ENCODE results near the gene DOLPP1. TPM values are rescaled to one million over a fixed set of nuclear protein-coding genes. Genes with fewer than 3 reads are reported as not detected.

The DOLPP1 gene
- total and polyA plus RNA-seq, 2 of the 13 experiments (the other 11 are each of a cell fraction or from before 2014, with no cell fraction given) = 21.0 to 34.1 TPM

DNA sequence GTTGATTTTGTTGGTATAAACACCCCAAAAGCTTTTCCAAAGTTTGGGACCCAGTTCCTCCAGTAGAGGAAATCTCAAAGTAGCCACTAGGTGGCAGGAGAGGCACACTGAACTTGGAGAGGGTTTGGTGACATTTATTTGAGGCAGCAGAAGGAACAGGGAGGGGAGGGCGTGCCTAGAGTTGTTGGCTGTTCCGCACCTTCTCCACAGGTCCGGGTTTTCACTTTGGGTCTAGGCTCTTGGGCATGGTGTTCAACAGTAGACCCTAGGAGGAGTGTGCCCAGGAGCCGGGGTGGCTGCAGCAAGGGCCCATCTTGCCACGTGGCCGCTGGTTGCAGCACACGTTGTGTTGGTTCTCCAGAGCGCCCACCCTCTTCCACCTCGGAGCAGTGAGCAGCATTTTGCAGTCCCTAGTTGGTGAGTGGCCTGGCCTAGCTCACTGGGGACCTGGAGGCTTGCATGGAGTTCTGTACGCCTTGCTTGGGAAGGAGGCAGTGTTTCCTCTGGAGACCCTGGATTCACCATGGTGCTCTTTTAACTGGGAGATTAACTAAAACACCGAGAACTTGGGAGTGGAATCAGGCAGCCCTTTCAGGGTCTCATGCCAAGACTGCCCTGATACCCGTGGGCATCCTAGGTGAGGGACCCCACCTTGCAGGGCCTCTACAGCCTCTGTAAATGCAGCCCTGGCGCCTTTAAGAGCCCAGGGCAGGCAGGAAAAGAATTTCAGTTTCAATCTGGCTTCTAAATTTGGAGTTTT lies 58.5 kb downstream of the DOLPP1 start (continued):
- TF ChIP-seq, protein P1, sequence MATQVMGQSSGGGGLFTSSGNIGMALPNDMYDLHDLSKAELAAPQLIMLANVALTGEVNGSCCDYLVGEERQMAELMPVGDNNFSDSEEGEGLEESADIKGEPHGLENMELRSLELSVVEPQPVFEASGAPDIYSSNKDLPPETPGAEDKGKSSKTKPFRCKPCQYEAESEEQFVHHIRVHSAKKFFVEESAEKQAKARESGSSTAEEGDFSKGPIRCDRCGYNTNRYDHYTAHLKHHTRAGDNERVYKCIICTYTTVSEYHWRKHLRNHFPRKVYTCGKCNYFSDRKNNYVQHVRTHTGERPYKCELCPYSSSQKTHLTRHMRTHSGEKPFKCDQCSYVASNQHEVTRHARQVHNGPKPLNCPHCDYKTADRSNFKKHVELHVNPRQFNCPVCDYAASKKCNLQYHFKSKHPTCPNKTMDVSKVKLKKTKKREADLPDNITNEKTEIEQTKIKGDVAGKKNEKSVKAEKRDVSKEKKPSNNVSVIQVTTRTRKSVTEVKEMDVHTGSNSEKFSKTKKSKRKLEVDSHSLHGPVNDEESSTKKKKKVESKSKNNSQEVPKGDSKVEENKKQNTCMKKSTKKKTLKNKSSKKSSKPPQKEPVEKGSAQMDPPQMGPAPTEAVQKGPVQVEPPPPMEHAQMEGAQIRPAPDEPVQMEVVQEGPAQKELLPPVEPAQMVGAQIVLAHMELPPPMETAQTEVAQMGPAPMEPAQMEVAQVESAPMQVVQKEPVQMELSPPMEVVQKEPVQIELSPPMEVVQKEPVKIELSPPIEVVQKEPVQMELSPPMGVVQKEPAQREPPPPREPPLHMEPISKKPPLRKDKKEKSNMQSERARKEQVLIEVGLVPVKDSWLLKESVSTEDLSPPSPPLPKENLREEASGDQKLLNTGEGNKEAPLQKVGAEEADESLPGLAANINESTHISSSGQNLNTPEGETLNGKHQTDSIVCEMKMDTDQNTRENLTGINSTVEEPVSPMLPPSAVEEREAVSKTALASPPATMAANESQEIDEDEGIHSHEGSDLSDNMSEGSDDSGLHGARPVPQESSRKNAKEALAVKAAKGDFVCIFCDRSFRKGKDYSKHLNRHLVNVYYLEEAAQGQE (IDR thresholded peaks at IDR 0.05; ENCODE audit: borderline replicate concordance in 1 of 2, low read depth in 1 of 2, low read length in 2 of 2) = no peak
- TF ChIP-seq TRIM24 (CRISPR knock-in tag; IDR thresholded peaks at IDR 0.05) (no peak), BORCS8-MEF2B (CRISPR knock-in tag; IDR thresholded peaks at IDR 0.05) (peak; percentile 34; the same call in 1 of the 2 replicates), ESRRA (CRISPR knock-in tag; IDR thresholded peaks at IDR 0.05; ENCODE audit: low read depth) (no peak), SYNCRIP (IDR thresholded peaks at IDR 0.05; ENCODE audit: insufficient read depth, low read depth, low read length) (no peak), ZNF615 (CRISPR knock-in tag; IDR thresholded peaks at IDR 0.05; ENCODE audit: borderline replicate concordance) (0 out of 2 replicates have a peak, but pooled peaks have one; percentile 49), KLF13 (CRISPR knock-in tag; IDR thresholded peaks at IDR 0.05) (0 out of 2 replicates have a peak, but pooled peaks have one; percentile 45), ZNF3 (CRISPR knock-in tag; IDR thresholded peaks at IDR 0.05) (no peak), AGO1 (IDR thresholded peaks at IDR 0.05; ENCODE audit: low read depth, low read length, poor library complexity, severe bottlenecking) (no peak), ZNF552 (CRISPR knock-in tag; IDR thresholded peaks at IDR 0.05; ENCODE audit: borderline replicate concordance) (no peak), ZSCAN9 (CRISPR knock-in tag; IDR thresholded peaks at IDR 0.05; ENCODE audit: borderline replicate concordance) (peak; percentile 53), NFE2L2 (IDR thresholded peaks at IDR 0.05; ENCODE audit: low read length) (no peak), ZNF510 (CRISPR knock-in tag; IDR thresholded peaks at IDR 0.05; ENCODE audit: low read depth) (no peak), RXRB (CRISPR knock-in tag; IDR thresholded peaks at IDR 0.05; ENCODE audit: borderline replicate concordance) (peak; percentile 26; the same call in 1 of the 2 replicates), HOXA3 (CRISPR knock-in tag; IDR thresholded peaks at IDR 0.05) (no peak), SALL1 (CRISPR knock-in tag; IDR thresholded peaks at IDR 0.05) (no peak), SIX1 (CRISPR knock-in tag; IDR thresholded peaks at IDR 0.05; ENCODE audit: borderline replicate concordance) (no peak), ZNF616 (CRISPR knock-in tag; IDR thresholded peaks at IDR 0.05; ENCODE audit: low read depth) (0 out of 2 replicates have a peak, but pooled peaks have one; percentile 46), GATAD2A (CRISPR knock-in tag; IDR thresholded peaks at IDR 0.05) (no peak; the same call in 1 of the 2 replicates), EED (CRISPR knock-in tag; IDR thresholded peaks at IDR 0.05) (no peak), ZFP37 (CRISPR knock-in tag; IDR thresholded peaks at IDR 0.05; ENCODE audit: borderline replicate concordance) (no peak), ZNF678 (CRISPR knock-in tag; IDR thresholded peaks at IDR 0.05) (0 out of 2 replicates have a peak, but pooled peaks have one; percentile 27), ZNF749 (CRISPR knock-in tag; IDR thresholded peaks at IDR 0.05; ENCODE audit: borderline replicate concordance) (no peak), JUNB (CRISPR knock-in tag; IDR thresholded peaks at IDR 0.05; ENCODE audit: borderline replicate concordance) (no peak), CBX1 (IDR thresholded peaks at IDR 0.05; ENCODE audit: low read depth) (no peak)
- TF ChIP-seq, protein P2, sequence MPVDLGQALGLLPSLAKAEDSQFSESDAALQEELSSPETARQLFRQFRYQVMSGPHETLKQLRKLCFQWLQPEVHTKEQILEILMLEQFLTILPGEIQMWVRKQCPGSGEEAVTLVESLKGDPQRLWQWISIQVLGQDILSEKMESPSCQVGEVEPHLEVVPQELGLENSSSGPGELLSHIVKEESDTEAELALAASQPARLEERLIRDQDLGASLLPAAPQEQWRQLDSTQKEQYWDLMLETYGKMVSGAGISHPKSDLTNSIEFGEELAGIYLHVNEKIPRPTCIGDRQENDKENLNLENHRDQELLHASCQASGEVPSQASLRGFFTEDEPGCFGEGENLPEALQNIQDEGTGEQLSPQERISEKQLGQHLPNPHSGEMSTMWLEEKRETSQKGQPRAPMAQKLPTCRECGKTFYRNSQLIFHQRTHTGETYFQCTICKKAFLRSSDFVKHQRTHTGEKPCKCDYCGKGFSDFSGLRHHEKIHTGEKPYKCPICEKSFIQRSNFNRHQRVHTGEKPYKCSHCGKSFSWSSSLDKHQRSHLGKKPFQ (CRISPR knock-in tag; IDR thresholded peaks at IDR 0.05; ENCODE audit: insufficient replicate concordance) = no peak

All from HepG2 (cell line).